GM12864 (cell line): ENCODE measurements around the gene NTN5.
"Not testable (repeated sequence)": the region's sequence is repeated elsewhere in the genome, so short reads cannot be mapped to it uniquely, and the experiment has no call there.

Experiments used
- DNase-seq: peaks from one replicate; pipeline ENCODE4 v3.0.0-alpha.2; 2011; ENCODE audit warnings: low read depth
- H3K4me3 ChIP-seq: 2 replicates; pipeline ENCODE4 v1.5.1; 2011; ENCODE audit warnings: mild to moderate bottlenecking, low read depth, low read length, control low read depth
- CTCF ChIP-seq: IDR thresholded peaks from 2 replicates; pipeline ENCODE4 v1.5.1; 2011; ENCODE audit warnings: low read depth, mild to moderate bottlenecking, moderate library complexity, low read length, control low read depth, inconsistent platforms; ENCODE audit errors: missing control alignments

Gene NTN5

GRCh38 chr19:48695743-48696352 is 23.0 kb upstream of the NTN5 start, which contains the start of gene FUT2:
TSS of gene FUT2 (plus strand) at chr19:48695971. CDS start at chr19:48702957, 6,986 bp downstream.
- DNase-seq = no peak
- no peak for TF ChIP-seq CTCF
- no peak within 1 kb of the TSS for H3K4me3 ChIP-seq

GRCh38 chr19:48693629-48694028 is 20.8 kb upstream of the NTN5 start:
- H3K4me3 ChIP-seq, DNase-seq: not testable (repeated sequence)

GRCh38 chr19:48689449-48689848 is 16.6 kb upstream of the NTN5 start:
- H3K4me3 ChIP-seq = no peak overlapping the region
- DNase-seq = no peak
- no peak for TF ChIP-seq CTCF

- no peak overlapping the region for H3K4me3 ChIP-seq
- no peak for DNase-seq
- TF ChIP-seq CTCF = no peak
These were observed 15.0 kb upstream of the NTN5 start for GRCh38 chr19:48687776-48688175.

GRCh38 chr19:48686637-48687036 is 13.8 kb upstream of the NTN5 start:
- DNase-seq, H3K4me3 ChIP-seq: not testable (repeated sequence)

- no peak for TF ChIP-seq CTCF
- no peak for DNase-seq
- no peak overlapping the region for H3K4me3 ChIP-seq
These were observed 13.3 kb upstream of the NTN5 start for GRCh38 chr19:48686088-48686487.

GRCh38 chr19:48685583-48685982 is 12.8 kb upstream of the NTN5 start:
- DNase-seq = no peak
- TF ChIP-seq CTCF = no peak

GRCh38 chr19:48683349-48683748 is 10.5 kb upstream of the NTN5 start:
- TF ChIP-seq CTCF = no peak
- no peak for DNase-seq
- no peak overlapping the region for H3K4me3 ChIP-seq

More at GRCh38 chr19:48685583-48685982, 12.8 kb upstream of the NTN5 start:
- no peak overlapping the region for H3K4me3 ChIP-seq
